ENCODE results near the gene DAAM1. TPM values are rescaled to one million over a fixed set of nuclear protein-coding genes. Genes with fewer than 3 reads are reported as not detected.

DAAM1 gene
- total RNA-seq, 1 experiment from 2014 or later = 4.7 TPM

- DNase-seq (ENCODE audit: extremely low read depth, low read depth) = no peak
These were observed 167.8 kb downstream of the DAAM1 start for GRCh38 chr14:59356312-59356711.

- DNase-seq (ENCODE audit: extremely low read depth, low read depth) = no peak
These were observed 168.3 kb downstream of the DAAM1 start for GRCh38 chr14:59356767-59357166.

GRCh38 chr14:59358102-59358501, 169.6 kb downstream of the DAAM1 start:
- DNase-seq (ENCODE audit: extremely low read depth, low read depth) = no peak

GRCh38 chr14:59358784-59359183, 170.3 kb downstream of the DAAM1 start:
- DNase-seq (ENCODE audit: extremely low read depth, low read depth) = no peak

- no peak for DNase-seq (ENCODE audit: extremely low read depth, low read depth)
These were observed 171.1 kb downstream of the DAAM1 start for GRCh38 chr14:59359431-59360124.

GRCh38 chr14:59360233-59360632, 171.8 kb downstream of the DAAM1 start:
- no peak for DNase-seq (ENCODE audit: extremely low read depth, low read depth)

- DNase-seq (ENCODE audit: extremely low read depth, low read depth) = peak; percentile 14
These were observed 172.7 kb downstream of the DAAM1 start for GRCh38 chr14:59360923-59361794.

GRCh38 chr14:59362513-59362912, 174.0 kb downstream of the DAAM1 start:
- DNase-seq (ENCODE audit: extremely low read depth, low read depth) = no peak

GRCh38 chr14:59363531-59364226, 175.2 kb downstream of the DAAM1 start:
- DNase-seq (ENCODE audit: extremely low read depth, low read depth) = no peak

- no peak for DNase-seq (ENCODE audit: extremely low read depth, low read depth)
These were observed 181.8 kb downstream of the DAAM1 start for GRCh38 chr14:59370158-59370742.

GRCh38 chr14:59371771-59372170, 183.3 kb downstream of the DAAM1 start:
- DNase-seq (ENCODE audit: extremely low read depth, low read depth) = no peak

GRCh38 chr14:59374048-59374447, 185.6 kb downstream of the DAAM1 start:
- DNase-seq (ENCODE audit: extremely low read depth, low read depth) = no peak

- no peak for DNase-seq (ENCODE audit: extremely low read depth, low read depth)
These were observed 188.2 kb downstream of the DAAM1 start for GRCh38 chr14:59376686-59377085.

GRCh38 chr14:59377491-59377890, 189.0 kb downstream of the DAAM1 start:
- DNase-seq (ENCODE audit: extremely low read depth, low read depth) = no peak

- no peak for DNase-seq (ENCODE audit: extremely low read depth, low read depth)
These were observed 189.6 kb downstream of the DAAM1 start for GRCh38 chr14:59377991-59378601.

GRCh38 chr14:59389936-59390335, 201.5 kb downstream of the DAAM1 start:
- no peak for DNase-seq (ENCODE audit: extremely low read depth, low read depth)

- DNase-seq (ENCODE audit: extremely low read depth, low read depth) = no peak
These were observed 202.9 kb downstream of the DAAM1 start for GRCh38 chr14:59391388-59391787.

- no peak for DNase-seq (ENCODE audit: extremely low read depth, low read depth)
These were observed 205.8 kb downstream of the DAAM1 start for GRCh38 chr14:59394268-59394667.

- no peak for DNase-seq (ENCODE audit: extremely low read depth, low read depth)
These were observed 207.2 kb downstream of the DAAM1 start for GRCh38 chr14:59395672-59396071.

- DNase-seq (ENCODE audit: extremely low read depth, low read depth) = no peak
These were observed 210.4 kb downstream of the DAAM1 start for GRCh38 chr14:59398841-59399240.
